ENCODE results near the gene INO80E.
A peak's percentile ranks its signal among the peaks of the same experiment; 100 is the strongest.

Gene INO80E

DNA sequence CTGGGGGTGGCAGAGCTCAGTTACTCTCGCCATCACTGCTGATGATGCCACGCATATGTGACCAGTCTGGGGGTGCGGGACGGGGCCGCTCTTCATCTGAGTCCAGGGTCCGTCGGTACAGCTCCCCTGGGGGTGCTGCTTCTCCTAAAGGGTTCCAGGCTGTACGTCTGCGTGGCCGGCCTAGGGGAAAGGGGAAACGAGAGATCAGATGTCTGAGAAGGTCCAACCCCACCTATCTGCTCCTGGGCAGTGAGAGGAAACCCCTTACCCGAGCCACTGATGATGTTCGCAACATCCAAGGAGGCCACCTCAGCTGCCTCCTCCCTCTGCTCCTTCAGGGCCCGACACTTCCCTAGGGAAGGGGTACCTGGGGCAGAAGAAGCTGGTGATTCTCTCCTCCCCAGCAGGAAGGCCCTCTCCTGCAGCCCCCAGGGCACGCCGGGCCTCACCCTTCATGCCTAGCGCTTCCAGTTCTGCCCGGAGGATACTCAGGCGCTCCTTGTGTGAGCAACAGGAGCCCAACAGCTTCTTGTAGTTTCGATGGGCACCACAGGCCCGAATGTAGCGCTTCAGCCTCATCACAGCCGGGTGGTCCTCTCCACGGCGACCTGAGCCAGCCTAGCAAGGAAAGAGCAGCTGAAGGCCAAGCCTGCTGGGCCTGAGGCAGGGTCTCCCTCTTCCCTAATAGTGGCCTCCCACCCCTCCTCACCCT lies 2.7 kb upstream of the INO80E start:
- no peak for DNase-seq

DNA sequence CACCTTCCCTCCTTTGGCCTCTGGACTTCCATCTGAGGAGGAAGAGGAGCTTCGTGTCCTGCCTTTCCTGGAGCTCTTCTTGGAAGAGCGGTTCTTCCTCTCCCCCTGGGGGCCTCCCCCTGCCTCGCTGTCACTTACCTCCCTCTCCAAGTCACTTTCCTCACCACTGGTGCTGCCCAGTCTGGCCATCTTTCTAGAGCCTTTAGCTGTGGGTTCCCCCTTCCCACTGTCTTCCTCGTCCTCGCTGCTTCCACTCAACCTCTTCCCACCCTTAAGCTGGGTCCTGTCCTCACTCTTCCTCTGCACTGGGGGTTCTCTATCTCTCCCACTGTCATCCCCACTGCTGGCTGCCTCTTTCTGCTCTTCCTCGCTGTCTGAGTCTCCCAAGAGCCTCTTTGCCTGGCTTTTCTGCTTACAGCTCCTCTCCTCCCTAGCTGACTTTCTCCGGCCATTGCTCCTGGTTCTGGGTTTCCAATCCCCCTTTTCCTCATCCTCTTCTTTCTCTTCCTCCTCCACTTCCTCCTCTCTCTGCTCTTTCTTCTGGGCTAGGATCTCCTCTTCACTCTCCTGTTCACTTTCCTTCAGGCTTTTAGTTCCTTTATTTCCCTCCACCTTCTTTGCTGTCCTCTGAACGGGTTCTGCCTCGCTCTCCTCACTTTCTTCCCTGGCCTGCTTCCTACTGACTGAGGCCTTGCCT lies 2.0 kb upstream of the INO80E start:
- DNase-seq: no peak

DNA sequence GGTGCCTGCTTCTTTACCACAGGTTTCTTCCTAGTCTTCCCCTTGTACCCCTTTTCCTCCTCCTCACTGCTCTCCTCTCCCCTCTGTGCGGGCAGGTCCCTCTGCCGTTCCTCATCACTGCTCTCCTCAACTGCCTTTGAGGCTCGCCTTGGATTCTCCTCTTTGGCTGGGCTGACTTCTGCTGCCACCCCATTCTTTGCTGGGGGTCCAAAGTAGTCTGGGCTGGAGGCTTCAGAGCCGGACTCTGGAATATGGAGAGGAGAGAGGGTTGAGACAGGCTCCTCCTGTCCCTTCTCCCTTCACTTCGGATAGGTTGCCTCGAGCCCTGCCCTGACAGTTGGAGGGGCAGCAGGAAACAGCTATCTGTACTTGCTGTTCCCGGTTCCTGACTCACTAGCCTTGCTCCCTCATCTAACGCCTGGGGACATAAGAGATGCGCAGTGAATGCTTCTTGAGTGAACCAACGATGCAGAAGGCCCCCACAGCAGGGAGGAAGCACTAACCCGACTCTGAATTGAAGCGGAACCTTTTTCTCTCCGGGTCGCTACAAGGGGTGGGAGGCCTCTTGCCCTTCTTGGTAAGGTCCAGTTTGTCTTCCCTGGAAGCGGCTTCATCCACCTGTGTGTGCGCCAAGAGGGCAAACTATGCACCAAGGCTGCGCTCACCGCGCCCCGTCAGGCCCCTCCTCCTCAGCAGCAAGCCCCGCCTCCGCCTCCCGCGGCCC lies 1.3 kb upstream of the INO80E start:
- DNase-seq: no peak

DNA sequence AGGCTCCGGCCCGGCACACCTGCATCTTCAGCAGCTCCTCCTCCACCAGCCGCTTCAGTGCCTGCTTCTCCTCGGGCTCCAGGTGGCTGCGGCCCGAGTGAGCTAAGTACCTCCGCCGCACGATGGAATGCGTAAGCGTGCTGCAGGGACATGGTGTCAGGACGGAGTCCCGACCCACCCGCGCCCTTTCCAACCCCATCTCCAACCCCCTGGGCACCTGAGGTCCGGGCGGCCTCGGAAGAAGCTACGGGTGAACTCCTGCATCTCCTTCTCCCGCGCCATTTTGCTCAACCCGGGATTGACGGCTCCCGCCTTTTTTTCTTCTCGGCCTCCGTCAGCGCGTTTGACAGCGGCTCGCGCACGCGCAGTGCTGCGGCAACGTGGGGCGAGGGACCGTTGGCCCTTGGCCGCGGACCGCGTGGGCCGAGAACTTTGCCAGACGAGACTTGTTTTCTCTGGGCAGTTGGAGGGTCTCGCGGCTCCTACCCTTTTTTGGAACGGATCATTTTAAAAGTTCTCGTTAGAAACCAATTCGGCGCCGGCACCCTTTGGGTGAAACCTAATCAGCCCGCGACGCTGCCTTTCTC lies 624 bp upstream of the INO80E start, which contains the start of gene HIRIP3:
Gene HIRIP3, minus strand, starts transcription at position 294 of the 587 bp plus-strand sequence. Its CDS starts 12 bp downstream, at position 282.
- peak; percentile 51 for DNase-seq

DNA sequence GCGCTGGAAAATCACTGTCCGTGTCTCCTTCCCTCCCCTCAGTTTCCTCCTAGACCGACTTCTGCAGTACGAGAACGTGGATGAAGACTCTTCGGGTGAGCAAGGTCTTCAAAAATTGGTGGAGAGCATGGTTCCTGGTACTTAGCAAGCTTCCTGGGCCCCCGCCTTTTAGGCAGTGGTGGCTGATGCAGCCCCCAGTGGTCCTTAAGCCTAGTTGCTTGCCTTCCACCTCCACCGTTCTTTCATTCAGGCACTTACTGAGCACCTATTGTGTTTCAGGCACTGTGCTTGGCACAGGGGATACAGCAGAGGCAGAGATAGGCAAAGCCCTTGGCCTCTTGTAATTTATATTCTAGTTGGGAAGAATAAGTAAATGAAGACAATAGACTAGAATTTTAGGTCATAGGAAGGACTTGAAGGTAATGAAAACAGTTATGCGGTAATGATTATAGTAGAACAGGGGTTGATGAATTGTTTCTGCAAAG lies 767 bp downstream of the INO80E start:
- DNase-seq: no peak

DNA sequence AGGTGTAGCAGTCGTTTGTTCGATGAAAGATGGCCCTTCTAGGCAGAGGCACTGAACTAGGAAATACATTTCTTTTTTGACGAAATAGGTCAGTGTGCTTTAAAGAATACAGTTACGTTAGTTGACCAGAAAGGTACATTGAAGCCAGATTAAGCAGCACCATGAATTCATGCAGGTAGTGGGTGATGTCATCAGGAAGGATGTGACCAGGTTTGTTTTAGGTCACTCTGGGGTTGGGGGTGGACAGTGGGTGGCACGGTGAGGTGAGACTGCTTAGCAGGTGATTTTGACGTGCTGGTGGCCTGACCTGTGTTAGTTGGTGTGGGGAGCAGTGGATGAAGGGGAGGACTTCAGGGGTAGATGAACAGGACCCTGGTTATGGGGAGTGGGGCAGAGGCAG lies 3.6 kb downstream of the INO80E start:
- DNase-seq: no peak

DNA sequence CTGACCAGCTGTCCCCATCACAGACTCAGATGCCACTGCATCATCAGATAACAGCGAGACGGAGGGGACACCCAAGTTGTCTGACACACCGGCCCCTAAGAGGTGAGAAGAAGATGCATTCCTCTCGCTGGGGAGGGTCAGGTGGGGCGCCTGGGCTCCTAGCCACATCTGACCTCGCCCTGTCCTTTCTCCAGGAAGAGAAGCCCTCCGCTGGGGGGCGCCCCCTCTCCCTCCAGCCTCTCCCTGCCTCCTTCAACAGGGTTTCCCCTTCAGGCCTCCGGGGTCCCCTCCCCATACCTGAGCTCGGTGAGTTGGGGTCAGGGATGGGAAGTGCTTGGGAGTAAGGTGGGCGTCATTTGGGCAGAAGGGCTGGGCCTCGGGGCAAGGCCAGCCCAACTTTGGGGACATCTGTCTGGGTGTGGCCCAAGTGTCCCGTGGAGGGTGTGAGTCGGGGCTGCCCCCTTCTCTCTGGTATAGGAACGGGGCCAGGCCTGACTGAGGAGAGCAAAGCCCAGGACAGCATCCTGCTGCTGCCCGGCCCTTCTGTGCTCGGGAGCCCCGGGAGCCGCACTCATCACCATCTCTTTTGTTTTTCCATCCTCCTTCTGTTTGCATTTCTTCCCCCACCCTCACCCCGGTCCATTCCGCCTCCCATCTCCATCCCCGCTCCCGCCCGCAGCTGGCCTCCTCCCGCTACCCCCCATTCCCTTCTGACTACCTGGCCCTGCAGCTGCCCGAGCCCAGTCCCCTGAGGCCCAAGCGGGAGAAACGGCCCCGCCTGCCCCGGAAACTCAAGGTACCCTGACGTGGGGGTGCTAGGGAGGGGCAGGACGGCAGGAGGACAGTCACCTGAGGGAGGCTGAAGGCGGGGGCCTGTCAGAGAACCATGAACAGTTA lies 4.9 kb downstream of the INO80E start:
- no peak for DNase-seq

DNA sequence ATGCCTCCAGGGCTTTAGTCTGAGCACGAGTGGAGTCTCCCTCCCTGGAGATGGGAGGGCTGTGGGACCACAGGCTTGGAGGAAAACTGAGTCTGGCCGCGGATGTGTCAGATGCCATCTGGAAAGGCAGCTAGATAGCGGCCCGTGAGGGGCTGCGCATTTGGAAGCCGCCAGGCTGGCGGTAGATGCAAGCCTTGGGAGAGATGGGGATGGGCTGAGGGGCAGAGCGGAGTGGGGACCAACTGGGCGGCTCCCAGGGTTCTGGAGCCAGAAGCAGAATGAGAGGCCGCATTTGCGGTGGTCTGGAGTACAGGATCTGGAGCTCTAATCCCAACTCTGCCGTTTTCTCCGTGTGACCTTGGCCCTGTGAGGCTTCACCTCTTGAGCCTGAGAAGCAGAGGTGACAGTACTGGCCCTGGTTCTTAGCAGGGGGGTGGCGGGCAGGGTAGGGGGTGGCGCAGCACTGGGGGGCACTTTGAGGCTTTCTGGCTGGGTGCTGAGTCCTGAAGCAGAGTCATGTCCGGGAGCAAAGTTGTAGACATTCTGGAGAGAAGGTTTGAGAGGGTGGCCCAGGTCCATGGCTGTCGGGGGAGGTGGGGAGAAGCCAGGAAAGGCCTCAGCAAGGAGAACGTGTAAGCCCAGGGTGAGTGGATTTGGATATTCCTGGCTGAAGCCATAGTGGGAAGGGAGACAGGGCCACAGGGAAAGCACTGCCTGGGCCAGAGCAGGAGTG lies 6.7 kb downstream of the INO80E start:
- no peak for DNase-seq

DNA sequence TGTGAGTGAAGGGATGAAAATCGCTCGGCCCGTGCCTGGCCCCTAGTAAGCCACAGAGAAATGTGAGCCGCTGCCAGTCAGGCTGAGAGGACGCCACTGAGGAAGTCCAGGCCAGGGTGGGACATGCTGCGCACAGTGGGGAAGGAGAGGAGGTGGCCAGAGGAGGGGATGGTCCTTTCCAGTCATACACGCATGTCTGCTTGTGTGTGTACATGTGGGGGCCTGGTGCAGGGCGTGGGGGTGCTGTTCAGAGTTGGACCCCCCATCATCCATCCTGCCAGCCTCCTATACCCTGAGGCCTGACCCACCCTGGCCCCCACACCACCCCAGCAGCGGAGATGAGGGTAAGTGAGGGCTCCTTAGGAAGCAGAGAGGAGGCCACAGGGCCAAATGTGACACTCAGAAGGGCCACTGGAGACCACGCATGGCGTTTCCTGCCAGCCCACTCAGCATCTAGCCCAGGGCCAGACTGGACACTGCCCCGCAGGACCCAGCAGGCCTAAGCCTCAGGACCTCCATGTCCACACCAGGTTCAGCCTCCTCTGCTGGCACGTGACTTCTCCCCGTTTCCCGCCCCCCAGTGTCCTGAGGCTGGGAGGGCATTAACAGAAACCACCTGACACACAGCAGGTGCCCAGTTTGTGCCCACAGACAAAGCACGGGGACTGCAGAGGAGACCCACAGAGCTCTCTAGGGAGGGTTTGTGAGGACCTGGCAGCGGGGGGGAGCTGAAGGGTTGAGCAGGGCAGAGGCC lies 7.8 kb downstream of the INO80E start:
- DNase-seq: no peak

DNA sequence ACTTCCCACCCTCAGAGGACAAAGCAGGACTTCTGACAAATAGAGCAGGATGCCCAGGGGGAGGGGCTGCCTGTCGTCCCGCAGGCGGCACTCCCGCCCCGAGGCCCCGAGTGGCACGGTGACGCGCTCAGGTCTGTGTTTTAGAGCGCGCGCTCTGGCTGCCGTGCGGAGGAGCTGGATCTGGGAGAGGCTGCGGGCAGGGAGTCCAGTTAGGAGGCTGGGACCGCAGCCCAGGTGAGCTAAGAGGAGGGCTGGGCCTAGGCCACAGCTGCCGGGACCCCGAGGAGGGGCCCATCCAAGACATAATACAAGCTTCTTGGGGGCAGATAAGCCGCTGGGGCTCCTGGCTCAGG lies 8.4 kb downstream of the INO80E start:
- peak; percentile 79 for DNase-seq

DNA sequence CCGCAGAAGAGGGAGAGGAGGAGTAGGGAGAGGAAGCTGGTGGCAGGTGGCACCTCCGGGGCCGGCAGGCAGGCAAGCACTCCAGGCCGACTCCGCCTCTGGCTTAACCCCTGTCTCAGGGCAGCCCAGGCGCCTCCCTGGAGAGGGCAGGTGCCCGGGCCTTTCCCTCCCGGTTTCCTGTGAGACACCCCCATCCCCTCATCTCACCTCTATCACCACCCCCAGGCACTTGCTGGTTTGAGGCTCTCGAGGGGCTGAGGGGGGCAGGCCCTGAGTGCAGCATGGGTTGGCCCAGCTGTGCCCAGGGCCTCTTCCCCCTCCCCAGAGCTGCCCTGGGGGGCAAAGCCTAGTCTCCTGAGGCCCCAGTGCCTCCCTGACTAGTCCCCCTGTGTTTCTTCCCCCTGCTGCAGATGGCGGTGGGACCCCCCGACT lies 8.8 kb downstream of the INO80E start:
- no peak for DNase-seq

DNA sequence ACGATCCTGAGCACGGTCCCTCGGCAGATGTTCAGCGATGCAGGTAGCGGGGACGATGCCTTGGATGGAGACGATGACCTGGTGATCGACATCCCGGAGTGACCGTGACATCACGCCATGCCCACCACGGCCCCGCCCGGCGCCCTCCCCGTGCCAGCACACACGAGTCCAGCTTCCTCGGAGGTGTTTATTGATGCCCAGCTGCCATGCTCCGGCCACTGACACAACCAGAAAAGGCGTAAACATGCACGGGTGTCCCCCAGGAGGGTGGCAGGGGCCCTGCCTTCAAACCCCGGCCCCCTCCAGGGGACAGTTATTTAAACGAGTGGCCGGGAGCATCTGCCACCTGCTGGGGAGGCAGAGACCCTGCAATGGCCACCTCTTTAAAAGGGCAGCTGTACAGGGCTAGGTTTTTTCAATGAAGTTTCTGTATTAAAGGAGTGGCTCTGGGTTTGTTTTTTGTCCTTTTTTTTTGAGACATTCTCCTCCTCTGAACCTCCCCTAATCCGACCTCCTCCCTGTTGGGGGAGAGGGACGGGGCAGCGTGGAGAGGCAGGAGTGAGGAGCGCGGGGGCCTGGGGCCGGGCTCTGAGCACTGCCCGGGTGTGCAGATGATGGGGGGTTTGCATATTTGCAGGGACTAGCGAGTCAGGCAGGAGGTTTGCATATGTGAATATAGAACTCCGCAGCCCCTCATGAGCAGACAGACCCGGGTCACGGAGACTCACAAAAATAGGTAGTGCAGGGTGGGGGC lies 9.5 kb downstream of the INO80E start:
- peak; percentile 24 for DNase-seq

DNA sequence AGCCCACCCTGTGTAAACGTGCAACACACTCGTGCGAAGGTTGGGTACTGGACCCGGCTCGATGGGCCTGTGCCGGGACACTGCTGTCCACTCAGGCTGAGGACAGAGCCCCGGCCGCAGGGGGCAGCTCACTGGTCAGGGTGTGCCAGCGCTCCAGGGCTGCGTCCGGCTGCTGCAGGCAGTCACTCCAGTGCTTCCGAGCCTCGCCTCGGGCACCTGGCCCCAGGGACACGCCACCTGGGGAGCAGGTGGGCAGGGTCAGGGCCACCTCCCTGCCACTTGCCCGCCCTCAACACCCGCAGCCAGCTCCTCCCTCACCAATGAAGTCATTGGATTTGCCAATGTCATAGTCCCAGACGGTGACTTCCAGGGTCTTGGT lies 10.0 kb downstream of the INO80E start:
- DNase-seq: no peak

DNA sequence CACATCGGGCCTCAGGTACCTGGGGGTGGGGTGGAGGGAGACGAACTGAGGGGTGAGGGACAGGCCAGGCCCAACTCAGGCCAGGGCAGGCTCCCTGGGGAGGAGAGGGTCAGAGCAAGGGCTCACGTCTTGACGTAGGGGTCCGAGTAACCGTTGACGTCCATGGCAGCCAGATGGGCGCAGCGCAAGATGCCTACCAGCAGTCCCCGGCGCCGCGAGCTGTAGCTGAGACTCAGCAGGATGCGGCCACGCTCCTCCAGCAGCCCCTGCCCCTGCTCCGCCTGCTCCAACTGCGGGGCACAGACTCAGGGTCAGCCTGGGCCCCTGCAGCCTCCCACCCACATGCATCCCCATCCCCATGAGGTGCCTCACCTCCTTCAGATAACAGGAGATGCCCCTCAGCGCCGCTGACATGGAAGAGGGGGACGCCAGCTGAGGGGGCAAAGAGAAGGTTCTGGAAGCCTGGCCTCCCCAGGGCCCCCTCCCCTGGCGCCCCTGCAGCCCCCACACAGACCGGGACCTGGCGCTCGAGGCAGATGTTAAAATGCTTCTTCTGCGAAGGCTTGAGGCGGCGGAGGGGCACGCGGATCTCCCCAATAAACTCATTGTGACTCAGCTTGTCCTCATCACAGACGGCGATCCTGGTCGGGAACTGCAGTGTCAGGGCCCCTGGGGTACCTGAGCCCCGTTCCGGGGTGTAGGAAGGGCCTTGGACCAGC lies 10.8 kb downstream of the INO80E start:
- DNase-seq: no peak

DNA sequence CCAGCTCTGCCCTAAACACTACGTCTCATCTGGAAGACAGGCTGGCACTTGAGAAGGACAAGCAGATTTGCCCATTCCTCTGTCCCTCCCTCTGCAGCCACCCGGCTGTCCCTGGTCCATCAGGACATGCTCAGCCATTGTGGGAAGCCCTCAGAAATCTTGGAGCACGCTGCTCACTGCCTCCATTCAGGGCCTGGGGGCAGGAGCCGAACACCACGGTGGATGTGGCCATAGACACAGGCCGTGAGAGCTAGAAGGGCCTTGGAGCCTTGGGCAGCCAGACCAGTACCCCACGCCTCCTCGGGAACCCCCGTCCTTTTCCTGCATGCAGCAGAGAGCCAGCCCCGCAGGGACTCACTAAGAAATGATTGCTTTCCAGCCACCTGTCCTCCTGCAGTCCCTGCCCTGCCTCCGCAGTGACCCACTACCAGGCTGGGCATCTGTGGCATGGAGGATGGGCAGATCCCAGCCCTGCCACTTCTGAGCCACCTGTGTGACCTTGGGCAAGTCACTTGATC lies 11.4 kb downstream of the INO80E start:
- DNase-seq: no peak

DNA sequence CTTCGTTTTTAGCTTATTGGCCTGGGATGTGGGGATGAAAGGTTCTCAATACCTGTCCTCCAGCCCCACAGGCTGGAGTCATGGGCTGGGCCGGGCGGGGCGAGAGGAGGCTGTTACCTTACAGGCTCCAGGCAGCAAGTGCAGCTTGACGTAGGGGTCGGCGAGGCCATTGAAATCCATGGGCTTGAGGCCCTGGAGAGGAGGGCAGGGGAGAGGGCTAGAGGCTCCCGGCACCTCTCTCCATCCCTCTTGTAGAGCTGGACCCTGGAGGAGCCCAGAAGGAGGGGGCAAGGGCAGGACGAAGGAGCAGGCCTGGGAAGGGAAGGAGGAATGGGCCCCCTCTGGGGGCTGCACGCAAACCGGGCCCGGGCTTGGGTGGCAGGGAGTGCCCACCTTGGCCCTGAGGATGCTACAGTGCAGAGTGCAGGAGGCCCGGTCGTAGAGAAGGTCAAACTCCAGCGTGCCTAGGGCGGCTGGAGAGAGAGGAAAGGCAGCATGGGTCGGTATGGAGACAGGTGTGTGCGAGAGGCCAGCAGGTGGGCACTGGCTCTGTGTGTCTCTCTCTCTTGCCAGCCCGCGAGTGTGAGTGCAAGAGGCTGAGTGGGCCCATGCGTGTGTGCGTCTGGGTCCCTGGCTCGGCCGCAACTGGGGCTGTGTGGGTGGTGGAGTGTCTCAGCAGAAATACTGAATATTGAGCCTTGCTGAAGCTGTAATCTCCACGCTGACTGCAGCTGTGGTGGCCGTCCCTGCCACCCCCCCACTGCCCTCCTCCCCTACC lies 13.2 kb downstream of the INO80E start:
- no peak for DNase-seq

DNA sequence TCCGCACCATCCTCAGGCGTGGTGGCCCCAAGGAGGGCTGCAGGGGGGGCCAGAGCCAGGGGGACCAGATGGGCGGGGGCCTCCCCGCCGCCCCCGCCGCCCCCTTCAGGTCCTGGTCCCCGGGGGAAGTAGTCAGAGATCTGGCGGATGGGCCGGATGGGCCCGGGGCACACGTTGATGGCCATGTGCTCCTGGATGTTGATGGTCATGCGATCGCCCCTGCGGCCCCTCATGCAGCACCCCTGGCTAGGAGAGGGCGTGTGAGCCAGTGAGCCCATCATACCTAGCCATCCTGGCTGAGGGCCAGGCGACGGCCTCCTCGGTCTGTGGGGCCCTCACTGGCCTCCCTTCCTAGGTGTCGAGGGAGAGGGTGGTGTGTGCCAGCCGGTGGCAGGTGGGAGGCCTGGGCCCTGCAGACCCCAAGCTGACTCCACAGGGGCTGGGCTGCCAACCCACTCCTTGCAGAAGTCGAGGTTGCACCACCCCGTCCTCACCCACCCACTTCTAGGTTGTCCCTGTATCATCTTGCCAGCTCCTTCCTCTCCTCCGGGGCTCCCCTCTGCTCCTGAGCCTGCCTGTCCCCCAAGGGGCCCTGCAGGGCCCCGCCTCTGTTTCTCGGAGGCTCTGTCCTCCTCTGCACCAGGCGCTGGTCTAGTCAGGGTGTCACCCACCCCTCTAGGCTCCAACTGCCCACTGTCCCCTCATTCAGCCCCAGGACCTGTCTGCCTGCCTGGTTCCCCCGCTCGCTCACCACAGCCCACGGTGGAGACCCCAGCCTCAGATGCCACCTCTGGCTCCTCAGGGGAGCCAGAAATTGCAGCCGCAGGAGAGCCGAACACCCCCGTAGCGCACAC lies 14.2 kb downstream of the INO80E start:
- no peak for DNase-seq

Data from NCI-H2029 treated with DMSO at 0.1 percent for 48 hours (cell line).